HG03460 (cell line): Measurements from ENCODE around the gene SATB2.

Experiments used
- ATAC-seq: cut with Tn5 transposase; IDR thresholded peaks from one replicate; pipeline ENCODE4 v1.9.1; 2021; ENCODE audit not compliant: unreplicated experiment

SATB2 gene

GRCh38 chr2:199405241-199405640 lies 52.5 kb downstream of the SATB2 start:
- no peak for ATAC-seq

GRCh38 chr2:199404841-199405240 lies 52.9 kb downstream of the SATB2 start:
- no peak for ATAC-seq

- no peak for ATAC-seq
Observed at GRCh38 chr2:199395311-199395710, 62.4 kb downstream of the SATB2 start.

- ATAC-seq: no peak
Observed at GRCh38 chr2:199392363-199392762, 65.4 kb downstream of the SATB2 start.

GRCh38 chr2:199388728-199389268 lies 68.9 kb downstream of the SATB2 start:
- ATAC-seq: no peak

- no peak for ATAC-seq
Observed at GRCh38 chr2:199384043-199384442, 73.7 kb downstream of the SATB2 start.

- ATAC-seq: no peak
Observed at GRCh38 chr2:199383021-199383420, 74.7 kb downstream of the SATB2 start.

GRCh38 chr2:199382091-199382490 lies 75.6 kb downstream of the SATB2 start:
- ATAC-seq: no peak

- ATAC-seq: no peak
Observed at GRCh38 chr2:199381531-199381930, 76.2 kb downstream of the SATB2 start.

GRCh38 chr2:199378948-199379650 lies 78.6 kb downstream of the SATB2 start:
- ATAC-seq: no peak

GRCh38 chr2:199370150-199370780 lies 87.5 kb downstream of the SATB2 start:
- ATAC-seq: no peak

- no peak for ATAC-seq
Observed at GRCh38 chr2:199366406-199366805, 91.3 kb downstream of the SATB2 start.

GRCh38 chr2:199364153-199364552 lies 93.6 kb downstream of the SATB2 start:
- no peak for ATAC-seq

GRCh38 chr2:199356412-199356811 lies 101.3 kb downstream of the SATB2 start:
- ATAC-seq: no peak

GRCh38 chr2:199348871-199349270 lies 108.9 kb downstream of the SATB2 start:
- ATAC-seq: no peak

- no peak for ATAC-seq
Observed at GRCh38 chr2:199344012-199344411, 113.7 kb downstream of the SATB2 start.

GRCh38 chr2:199342334-199342733 lies 115.4 kb downstream of the SATB2 start:
- no peak for ATAC-seq

- no peak for ATAC-seq
Observed at GRCh38 chr2:199341123-199341522, 116.6 kb downstream of the SATB2 start.

- ATAC-seq: no peak
Observed at GRCh38 chr2:199339891-199340605, 117.7 kb downstream of the SATB2 start.

GRCh38 chr2:199336546-199336945 lies 121.2 kb downstream of the SATB2 start:
- no peak for ATAC-seq

GRCh38 chr2:199335502-199335901 lies 122.2 kb downstream of the SATB2 start:
- no peak for ATAC-seq

- ATAC-seq: no peak
Observed at GRCh38 chr2:199329466-199329865, 128.3 kb downstream of the SATB2 start.
